Ishikawa (cell line): ENCODE measurements around the gene MILR1.

Experiments used
- CEBPB ChIP-seq: IDR thresholded peaks from 2 replicates; pipeline ENCODE4 v1.6.1; 2012
- CREB1 ChIP-seq: IDR thresholded peaks from 2 replicates; pipeline ENCODE4 v1.6.1; 2012; ENCODE audit warnings: low read depth
- EGR1 ChIP-seq: IDR thresholded peaks from 2 replicates; pipeline ENCODE4 v1.6.1; 2012
- EP300 ChIP-seq: IDR thresholded peaks from 2 replicates; pipeline ENCODE4 v1.6.1; 2012; ENCODE audit warnings: borderline replicate concordance
- FOXM1 ChIP-seq: IDR thresholded peaks from 2 replicates; pipeline ENCODE4 v1.6.1; 2012; ENCODE audit warnings: low read depth, borderline replicate concordance
- MAX ChIP-seq: IDR thresholded peaks from 2 replicates; pipeline ENCODE4 v1.6.1; 2012
- NFIC ChIP-seq: IDR thresholded peaks from 2 replicates; pipeline ENCODE4 v1.6.1; 2012
- RAD21 ChIP-seq: IDR thresholded peaks from 2 replicates; pipeline ENCODE4 v1.6.1; 2012; ENCODE audit warnings: low read depth
- REST ChIP-seq: IDR thresholded peaks from 2 replicates; pipeline ENCODE4 v1.6.1; 2012; ENCODE audit warnings: low read depth, mild to moderate bottlenecking
- TAF1 ChIP-seq: IDR thresholded peaks from 2 replicates; pipeline ENCODE4 v1.6.1; 2012; ENCODE audit warnings: low read depth, mild to moderate bottlenecking
- TCF12 ChIP-seq: IDR thresholded peaks from 2 replicates; pipeline ENCODE4 v1.6.1; 2012; ENCODE audit warnings: low read depth
- TEAD4 ChIP-seq: IDR thresholded peaks from 2 replicates; pipeline ENCODE4 v1.6.1; 2012
- USF1 ChIP-seq: IDR thresholded peaks from 2 replicates; pipeline ENCODE4 v1.6.1; 2012
- YY1 ChIP-seq: IDR thresholded peaks from 2 replicates; pipeline ENCODE4 v1.6.1; 2012; ENCODE audit warnings: low read depth
- ZBTB7A ChIP-seq: IDR thresholded peaks from 2 replicates; pipeline ENCODE4 v1.6.1; 2012; ENCODE audit warnings: low read depth

MILR1 gene

GRCh38 chr17:64477849-64478248 is 28.9 kb downstream of the MILR1 start:
- TF ChIP-seq RAD21 (no peak), EGR1 (no peak)

GRCh38 chr17:64480951-64481350 is 32.0 kb downstream of the MILR1 start:
- TF ChIP-seq USF1 = no peak
- no peak for TF ChIP-seq REST
- no peak for TF ChIP-seq RAD21
- no peak for TF ChIP-seq TEAD4
- no peak for TF ChIP-seq TAF1
- no peak for TF ChIP-seq NFIC
- no peak for TF ChIP-seq TCF12
- no peak for TF ChIP-seq EP300
- no peak for TF ChIP-seq FOXM1
- TF ChIP-seq CEBPB = no peak
- TF ChIP-seq CREB1 = no peak
- no peak for TF ChIP-seq MAX
- no peak for TF ChIP-seq ZBTB7A

- TF ChIP-seq TEAD4 (no peak), TCF12 (no peak), NFIC (no peak), FOXM1 (no peak), TAF1 (no peak), RAD21 (no peak), USF1 (no peak), REST (no peak), EGR1 (no peak), EP300 (no peak), MAX (no peak), CEBPB (no peak), YY1 (no peak), CREB1 (no peak), ZBTB7A (no peak)
Observed at GRCh38 chr17:64484380-64484779, 35.5 kb downstream of the MILR1 start.

GRCh38 chr17:64488301-64488700 is 39.4 kb downstream of the MILR1 start:
- no peak for TF ChIP-seq USF1
- no peak for TF ChIP-seq YY1
- TF ChIP-seq TAF1 = no peak
- no peak for TF ChIP-seq ZBTB7A
- TF ChIP-seq EGR1 = no peak
- no peak for TF ChIP-seq EP300
- no peak for TF ChIP-seq TEAD4
- TF ChIP-seq CEBPB = no peak
- TF ChIP-seq TCF12 = no peak

GRCh38 chr17:64491034-64491860 is 42.3 kb downstream of the MILR1 start:
- peak; percentile 72 for TF ChIP-seq RAD21
- no peak for TF ChIP-seq FOXM1

- no peak for TF ChIP-seq USF1
- no peak for TF ChIP-seq NFIC
- TF ChIP-seq REST = no peak
- no peak for TF ChIP-seq ZBTB7A
- no peak for TF ChIP-seq CEBPB
- TF ChIP-seq TEAD4 = no peak
- TF ChIP-seq YY1 = no peak
- no peak for TF ChIP-seq FOXM1
- no peak for TF ChIP-seq EP300
- no peak for TF ChIP-seq CREB1
- no peak for TF ChIP-seq EGR1
Observed at GRCh38 chr17:64491994-64492393, 43.1 kb downstream of the MILR1 start.
